GM21515 (cell line): ENCODE data around the gene MRPS26.
"Not testable (repeated sequence)": the region's sequence is repeated elsewhere in the genome, so short reads cannot be mapped to it uniquely, and the experiment has no call there.

Source experiments
- ATAC-seq: cut with Tn5 transposase; IDR thresholded peaks from one replicate; pipeline ENCODE4 v1.9.1; 2021; ENCODE audit not compliant: unreplicated experiment

MRPS26 gene

GRCh38 chr20:3045816-3046676, at the start of gene MRPS26:
MRPS26 (plus strand) TSS chr20:3046052; CDS start chr20:3046069, 17 bp downstream.
- ATAC-seq = peak; percentile 86

GRCh38 chr20:2998728-2999127, 47.1 kb upstream of the MRPS26 start:
- no peak for ATAC-seq

GRCh38 chr20:3000852-3001523, 44.9 kb upstream of the MRPS26 start:
- no peak for ATAC-seq

GRCh38 chr20:3003416-3003815, 42.4 kb upstream of the MRPS26 start:
- ATAC-seq = no peak

- ATAC-seq = no peak
Observed at GRCh38 chr20:3010985-3011723, 34.7 kb upstream of the MRPS26 start.

GRCh38 chr20:3011752-3012151, 34.1 kb upstream of the MRPS26 start:
- no peak for ATAC-seq

- ATAC-seq = no peak
Observed at GRCh38 chr20:3013771-3014170, 32.1 kb upstream of the MRPS26 start.

- ATAC-seq = no peak
Observed at GRCh38 chr20:3014179-3014578, 31.7 kb upstream of the MRPS26 start.

- ATAC-seq = no peak
Observed at GRCh38 chr20:3014662-3015061, 31.2 kb upstream of the MRPS26 start.

- not testable (repeated sequence) for ATAC-seq
Observed at GRCh38 chr20:3015302-3015701, 30.6 kb upstream of the MRPS26 start.

GRCh38 chr20:3021327-3021726, 24.5 kb upstream of the MRPS26 start:
- no peak for ATAC-seq

- ATAC-seq = no peak
Observed at GRCh38 chr20:3021777-3022176, 24.1 kb upstream of the MRPS26 start.

- not testable (repeated sequence) for ATAC-seq
Observed at GRCh38 chr20:3022559-3023490, 23.0 kb upstream of the MRPS26 start.

- ATAC-seq = no peak
Observed at GRCh38 chr20:3027987-3028386, 17.9 kb upstream of the MRPS26 start.

- ATAC-seq = no peak
Observed at GRCh38 chr20:3031524-3032147, 14.2 kb upstream of the MRPS26 start.

- ATAC-seq = no peak
Observed at GRCh38 chr20:3032624-3033023, 13.2 kb upstream of the MRPS26 start.

- ATAC-seq = no peak
Observed at GRCh38 chr20:3037654-3038053, 8.2 kb upstream of the MRPS26 start.

- ATAC-seq = no peak
Observed at GRCh38 chr20:3038454-3038853, 7.4 kb upstream of the MRPS26 start.

GRCh38 chr20:3039426-3039825, 6.4 kb upstream of the MRPS26 start:
- ATAC-seq = no peak

- no peak for ATAC-seq
Observed at GRCh38 chr20:3040086-3040485, 5.8 kb upstream of the MRPS26 start.
